Activated naive CD4-positive, alpha-beta T cell (primary cell): ENCODE data around the gene MBNL2.

Experiments used
- DNase-seq, 4 experiments: peaks; one replicate each; lab custom pipeline; 2025; lab: John Stamatoyannopoulos, UW

MBNL2 gene

DNA sequence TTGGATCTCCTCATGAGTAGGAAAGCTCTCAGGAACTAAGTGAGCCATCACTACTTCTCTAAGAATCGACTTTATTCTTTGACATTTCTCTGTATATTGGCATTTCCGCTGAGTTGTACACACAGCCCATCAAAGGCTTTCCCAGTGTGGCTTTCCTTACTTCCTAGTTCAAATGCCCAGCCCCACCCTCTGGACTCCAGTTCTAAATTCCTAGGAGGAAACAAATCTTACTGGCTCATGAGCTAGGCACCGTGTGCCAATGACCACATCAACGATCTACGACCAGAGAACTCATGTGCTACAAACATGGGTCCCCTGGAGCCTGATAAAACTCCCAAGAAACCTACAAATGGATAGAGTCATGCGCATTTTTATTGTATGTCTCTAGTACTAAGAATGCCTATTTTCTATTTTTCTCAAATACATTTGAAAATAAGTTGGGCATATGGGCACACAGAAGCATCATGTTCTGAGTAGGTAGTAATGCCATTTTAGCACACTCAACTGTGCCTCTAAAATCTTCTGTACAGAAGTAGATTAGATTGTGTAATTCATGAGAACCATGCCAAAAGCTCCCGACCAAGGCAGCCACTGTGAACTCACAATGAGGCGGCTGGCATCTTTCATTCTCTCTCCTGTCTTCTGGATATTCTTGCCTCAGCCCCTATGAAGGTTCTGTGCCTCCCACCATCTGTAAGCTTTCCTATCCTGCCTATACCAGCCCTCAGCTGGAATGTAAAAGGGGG is 201.3 kb downstream of the MBNL2 start:
- DNase-seq = no peak

DNA sequence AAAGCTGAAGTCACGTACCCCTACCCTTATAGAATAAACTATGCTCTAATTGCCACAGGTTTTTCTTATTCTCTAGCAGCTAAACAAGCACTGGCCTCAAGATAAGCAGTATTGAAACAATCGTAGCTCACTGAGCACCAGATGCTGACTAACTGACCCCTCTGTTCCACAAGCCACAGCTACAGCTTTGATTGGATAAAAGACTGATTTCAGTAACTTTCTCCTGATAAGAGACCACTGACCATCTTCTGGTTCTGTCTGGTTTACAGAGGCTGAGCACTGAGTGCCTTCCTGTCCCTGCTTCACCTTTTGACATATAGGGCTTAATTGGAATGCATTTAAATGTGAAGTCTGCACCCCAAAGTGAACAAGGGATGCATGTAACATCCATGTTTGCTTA is 203.5 kb downstream of the MBNL2 start:
- no peak for DNase-seq

DNA sequence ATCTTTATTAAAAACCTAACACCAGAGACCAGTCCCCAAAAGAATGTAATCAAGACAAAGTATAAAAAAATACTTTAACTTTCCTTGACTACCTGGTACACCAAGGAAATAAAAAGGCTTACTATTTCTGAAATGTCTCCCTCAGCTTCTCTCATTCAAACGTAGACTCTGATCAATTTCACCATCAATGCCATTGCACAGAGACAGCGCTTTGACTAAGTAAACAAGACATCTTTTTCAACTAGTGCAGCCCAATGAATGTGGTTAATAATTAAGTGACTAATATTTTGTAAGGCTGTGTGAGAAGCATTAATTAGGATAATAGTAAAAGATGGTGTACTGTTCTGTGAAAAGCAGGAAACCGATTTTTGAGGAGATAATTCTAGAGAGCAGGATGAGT is 204.6 kb downstream of the MBNL2 start:
- no peak for DNase-seq

DNA sequence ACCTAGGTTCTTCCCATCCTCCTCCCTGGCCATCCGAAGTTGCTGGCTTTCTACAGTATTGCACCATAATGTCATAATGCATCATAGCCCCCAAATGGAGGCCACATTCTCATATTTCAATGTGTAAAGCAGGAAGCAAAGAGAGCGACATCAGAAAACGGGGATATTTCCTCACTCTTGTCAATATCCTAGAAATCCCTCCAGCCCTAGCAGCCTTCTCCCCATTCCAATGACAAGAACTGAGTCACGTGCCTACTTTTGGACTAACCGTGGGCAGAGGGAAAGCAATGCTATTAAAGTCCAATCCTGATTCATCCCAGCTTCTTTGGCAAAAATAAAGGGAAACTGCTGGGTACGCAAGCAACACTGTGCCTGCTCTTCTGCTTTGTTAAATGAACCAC is 207.5 kb downstream of the MBNL2 start:
- DNase-seq = no peak

DNA sequence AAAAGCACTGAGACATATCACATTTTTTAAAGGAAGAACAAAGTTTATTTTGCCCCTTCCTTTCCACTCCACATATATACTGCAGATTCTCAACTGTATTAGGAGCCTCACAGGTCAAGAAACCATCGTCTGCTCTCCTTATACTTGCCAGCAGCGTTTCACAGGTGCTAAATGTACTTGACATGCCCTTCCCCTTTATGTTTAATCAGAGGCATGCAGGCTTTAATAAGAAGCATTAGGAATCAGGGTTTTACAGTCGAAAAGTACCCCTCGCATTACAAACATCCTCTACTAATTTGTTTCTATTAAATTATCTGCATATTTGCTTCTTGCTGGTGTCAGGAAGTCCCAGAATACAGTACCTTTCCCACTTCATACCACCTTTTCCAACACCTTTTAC is 208.2 kb downstream of the MBNL2 start:
- DNase-seq = no peak

DNA sequence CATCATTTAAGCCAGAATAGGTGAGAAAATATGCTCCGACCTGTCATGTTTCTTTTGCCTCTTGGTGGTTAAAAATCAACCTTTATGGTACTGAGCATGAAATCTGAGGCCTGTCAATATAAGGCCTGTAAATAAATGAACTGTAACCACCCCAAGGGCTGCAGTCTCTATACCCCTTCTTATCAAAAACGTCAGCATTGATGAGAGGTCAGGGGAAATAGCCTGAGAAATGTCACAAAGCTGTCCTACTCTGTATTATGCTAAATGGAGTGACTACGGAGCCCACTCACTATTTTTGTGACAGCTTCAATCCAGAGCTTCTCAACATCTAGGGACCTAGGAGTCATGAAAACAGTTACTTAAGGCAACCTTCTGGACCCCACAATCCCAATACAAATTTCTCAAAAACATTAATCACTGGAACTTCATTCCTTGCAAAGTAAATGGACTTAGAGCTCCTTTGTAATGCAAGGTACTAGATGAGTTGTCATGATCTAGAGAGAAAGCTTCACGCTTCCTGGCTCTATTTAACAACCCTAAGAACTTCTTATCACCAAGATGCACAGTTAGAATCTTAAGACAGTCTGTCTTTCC is 209.1 kb downstream of the MBNL2 start:
- DNase-seq = no peak

DNA sequence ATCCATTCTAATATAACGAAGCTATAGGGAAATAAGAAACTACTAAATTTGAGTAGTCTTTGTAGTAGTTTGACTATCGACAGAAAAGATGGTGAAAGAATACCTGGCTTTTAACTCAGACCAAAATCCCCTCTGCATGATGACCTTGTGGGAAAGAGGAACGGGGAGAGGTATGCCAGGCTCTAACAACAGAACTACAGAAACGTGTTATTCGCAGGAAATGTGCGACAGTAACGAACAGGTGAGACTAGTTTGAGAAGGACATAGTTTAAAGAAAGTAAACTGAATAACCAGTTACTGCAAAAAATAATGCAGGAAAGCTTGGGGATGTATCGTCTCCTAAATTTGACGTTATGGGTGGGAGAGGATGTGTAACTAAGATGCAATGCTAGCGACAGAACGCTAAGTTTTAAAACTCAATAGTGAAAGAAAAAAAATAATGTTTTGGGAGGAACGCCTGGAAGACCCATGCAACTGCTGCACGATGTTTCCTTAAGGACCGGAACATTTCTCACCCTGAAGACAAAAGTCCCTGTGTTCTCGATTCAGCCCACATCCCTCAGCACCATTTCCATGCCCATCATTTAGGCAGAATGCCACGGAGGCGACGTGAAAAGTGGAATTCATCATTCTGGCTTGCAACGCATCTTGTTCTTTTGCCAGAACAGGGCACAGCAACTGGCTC is 210.2 kb downstream of the MBNL2 start:
- DNase-seq = no peak

DNA sequence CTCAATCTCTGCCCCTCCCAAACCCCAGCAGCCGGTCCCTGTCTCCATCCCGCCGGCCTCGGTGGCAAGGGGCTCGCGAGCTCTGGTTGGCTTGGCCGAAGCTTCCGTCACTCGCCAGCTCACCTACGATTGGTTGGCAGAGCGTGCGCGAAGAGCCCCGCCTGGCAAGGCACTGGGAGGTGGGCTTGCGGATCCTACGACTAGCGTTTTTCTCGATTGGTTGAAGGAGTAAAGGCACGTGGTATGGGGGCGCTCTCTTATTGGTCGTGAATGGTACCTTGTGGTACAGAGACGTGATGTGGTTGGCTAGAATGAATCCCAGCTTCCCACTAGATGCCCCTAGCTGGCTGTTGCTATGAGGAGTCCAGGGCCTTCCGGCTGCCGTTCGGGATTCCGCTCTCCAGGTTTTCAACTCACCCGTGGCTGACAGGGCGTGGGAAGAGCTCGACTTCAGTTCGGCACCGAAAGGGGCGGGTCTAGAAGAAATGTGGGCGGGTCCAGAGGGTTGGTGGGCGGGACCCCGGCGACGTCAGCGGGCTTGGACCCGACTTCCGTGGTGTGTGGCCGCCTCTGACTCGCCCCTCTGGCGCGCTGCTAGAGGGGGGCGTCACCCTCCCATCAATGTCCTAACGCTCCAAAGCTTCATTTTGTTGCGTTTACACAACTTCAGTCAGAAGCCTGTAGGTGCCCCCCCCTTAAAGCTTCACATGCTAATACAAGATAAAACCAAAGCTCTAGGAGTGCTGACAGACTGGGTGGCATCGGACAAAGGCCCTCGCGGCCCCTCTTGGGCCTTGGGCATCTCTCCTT is 211.0 kb downstream of the MBNL2 start:
- peak; percentile 92 to 96 (median 96) for DNase-seq

DNA sequence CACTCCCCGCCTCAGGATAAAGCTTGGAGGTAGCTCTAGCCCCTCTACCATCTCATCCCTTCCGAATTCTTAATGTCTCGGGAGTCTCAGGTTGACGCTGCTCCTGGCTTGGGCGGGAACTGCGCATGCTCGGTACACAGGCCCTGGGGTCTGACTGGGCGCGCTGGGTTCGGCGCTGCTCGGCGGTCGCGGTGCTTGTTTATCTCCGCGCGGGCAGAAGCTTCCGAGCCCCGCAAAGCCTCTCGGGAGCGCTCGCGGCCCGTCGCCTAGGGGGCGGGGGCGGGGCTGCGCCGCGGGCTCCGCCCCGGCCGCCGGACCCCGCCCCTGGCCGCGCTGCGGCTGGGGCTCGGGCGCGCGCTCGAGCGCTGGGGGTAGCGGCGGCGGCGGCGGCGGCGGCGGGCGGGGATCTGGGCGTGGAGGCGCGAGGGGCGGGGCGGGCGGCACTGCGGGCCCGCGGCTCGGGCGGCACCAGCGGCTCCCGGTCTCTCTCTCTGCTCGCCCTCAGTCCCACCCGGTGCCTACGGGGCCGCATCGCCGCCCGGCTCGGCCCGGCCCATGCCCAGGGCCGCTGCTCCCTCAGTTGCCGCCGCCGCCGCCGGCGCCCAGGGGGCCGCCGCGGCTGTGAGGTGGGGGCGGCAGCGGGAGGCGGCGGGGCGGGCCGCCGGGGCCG is 211.7 kb downstream of the MBNL2 start, which contains the start of gene RAP2A:
TSS of gene RAP2A (plus strand) at position 443 of the 670 bp plus-strand sequence. CDS start 302 bp downstream, outside the sequence.
- peak; percentile 73 to 94 (median 82) for DNase-seq

DNA sequence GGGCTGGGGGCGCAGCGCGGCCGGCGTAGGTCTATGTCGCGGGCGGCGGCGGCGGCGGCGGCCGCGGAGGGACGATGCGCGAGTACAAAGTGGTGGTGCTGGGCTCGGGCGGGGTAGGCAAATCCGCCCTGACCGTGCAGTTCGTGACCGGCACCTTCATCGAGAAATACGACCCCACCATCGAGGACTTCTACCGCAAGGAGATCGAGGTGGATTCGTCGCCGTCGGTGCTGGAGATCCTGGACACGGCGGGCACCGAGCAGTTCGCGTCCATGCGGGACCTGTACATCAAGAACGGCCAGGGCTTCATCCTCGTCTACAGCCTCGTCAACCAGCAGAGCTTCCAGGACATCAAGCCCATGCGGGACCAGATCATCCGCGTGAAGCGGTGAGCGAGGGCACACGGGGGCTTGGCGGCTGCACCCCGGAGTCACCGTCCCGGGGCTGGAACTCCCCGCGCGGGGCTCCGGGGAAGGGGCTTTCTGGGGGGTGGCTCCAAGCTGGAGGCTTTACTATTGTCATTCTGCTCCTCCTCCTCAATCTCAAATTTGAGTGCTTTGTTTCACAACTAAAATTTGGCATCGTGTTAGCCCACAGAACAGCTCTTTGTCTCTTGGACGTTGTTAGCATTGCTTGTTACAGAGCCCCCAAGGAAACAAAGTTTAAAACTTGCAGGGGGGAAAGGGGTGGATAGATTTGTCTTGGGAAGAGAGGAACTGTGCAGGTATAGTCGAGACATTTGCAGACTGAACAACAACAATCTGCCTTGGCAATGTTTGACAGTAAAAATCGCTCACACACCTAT is 212.5 kb downstream of the MBNL2 start:
- peak; percentile 23 to 43 (median 30) for DNase-seq

DNA sequence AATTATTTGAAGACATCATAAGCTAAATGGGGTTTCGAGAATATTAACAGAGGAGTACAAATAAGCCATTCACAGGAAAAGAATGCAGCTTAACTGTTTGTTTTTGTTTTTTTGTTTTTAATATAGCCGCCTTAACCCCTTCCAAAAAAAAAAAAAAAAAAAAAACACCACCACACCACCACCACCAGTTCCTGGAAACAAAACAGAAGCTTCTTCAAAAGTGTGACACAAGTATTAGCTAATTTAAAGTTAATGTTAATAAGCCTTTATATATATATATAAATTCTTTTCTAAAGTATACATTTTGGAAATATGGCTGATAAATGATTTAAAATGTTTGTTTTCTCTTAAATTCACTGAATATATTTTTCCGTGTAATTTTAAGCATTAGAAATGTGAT is 213.2 kb downstream of the MBNL2 start:
- DNase-seq = no peak

DNA sequence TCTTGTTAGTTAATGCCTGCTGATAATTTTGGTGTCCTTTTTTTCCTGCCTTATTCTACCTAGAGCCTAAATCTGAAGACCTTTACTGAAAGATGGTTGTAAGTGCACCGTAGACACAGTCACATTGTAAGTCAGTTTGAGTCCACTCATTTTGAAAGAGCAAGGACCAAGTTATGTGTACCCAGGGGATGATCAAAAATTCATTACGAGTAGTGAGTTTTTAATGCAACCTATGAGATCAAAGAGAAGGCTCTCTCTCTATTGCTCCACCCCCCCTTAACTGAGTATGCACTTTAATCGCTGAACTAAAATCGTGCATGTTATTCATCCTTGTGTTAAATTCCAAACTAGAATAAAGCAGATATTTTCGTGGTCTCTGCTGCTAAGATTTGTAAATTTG is 213.7 kb downstream of the MBNL2 start:
- no peak for DNase-seq

DNA sequence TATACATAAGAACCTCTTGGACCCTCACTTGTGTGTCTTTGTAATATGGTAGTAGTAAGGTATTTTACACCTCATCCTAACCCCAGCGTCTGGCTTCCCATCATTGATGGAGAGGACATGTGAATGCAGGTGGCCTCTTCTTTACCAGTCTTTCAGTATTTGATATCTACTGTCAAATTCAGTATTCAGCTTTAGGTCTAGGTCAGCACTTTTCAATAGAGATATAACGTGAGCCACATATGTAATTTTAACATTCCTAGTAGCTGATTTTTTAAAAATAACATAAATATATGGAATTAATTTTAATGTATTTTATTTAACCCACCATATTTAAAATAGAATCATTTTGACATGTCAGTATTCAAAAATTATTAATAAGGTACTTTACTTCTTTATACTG is 214.7 kb downstream of the MBNL2 start:
- no peak for DNase-seq

DNA sequence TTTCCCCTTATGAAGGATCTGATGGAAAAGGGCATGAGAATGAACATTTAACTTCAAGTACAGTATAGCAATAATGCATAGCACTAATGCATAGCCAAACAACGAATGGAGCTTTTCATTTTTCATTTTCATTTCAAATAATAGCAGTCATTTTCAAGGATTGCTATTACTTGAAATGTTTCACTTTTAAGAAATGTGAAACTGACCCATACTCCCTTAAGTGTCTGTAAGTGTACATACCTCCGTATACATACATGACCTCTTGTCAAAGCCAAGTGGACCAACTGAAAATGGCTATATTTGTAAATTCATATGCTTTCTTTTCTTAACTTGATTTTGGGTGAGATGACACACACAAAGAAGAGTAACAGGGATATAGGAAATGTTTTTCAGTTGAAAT is 215.6 kb downstream of the MBNL2 start:
- no peak for DNase-seq

DNA sequence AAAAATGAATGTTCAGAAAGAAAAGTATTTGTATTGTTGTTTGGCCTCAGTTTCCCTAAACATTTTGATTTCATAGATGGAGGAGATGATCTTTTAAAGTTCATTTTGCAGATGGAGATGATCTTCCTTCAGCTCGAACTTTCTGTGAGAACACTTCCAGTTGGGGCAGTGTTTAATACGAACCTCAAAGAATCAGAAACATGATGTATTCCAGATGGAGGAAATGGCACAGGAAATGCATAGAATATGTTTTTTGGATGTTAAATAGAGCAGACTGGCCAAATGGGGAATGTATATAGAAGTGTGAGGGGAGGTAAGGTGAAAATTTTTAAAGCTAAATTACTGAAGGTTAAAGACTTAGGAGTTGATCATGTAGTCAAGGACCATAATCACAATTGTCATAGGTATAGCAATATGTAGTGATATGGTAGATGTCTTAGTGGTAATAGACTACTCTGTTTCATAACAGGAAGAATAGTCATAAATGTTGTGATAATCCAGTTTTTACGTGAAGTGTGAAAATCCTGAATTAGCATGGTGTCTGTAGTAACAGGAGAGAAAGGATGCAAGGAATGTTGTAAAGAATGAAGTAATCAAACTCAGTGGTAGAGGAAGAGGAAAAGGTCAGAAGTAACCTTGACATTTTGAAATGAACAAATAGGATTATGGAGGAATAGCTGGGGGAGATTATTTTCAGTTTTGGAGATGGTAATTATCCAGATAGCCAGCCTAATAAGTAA is 216.9 kb downstream of the MBNL2 start:
- no peak for DNase-seq

DNA sequence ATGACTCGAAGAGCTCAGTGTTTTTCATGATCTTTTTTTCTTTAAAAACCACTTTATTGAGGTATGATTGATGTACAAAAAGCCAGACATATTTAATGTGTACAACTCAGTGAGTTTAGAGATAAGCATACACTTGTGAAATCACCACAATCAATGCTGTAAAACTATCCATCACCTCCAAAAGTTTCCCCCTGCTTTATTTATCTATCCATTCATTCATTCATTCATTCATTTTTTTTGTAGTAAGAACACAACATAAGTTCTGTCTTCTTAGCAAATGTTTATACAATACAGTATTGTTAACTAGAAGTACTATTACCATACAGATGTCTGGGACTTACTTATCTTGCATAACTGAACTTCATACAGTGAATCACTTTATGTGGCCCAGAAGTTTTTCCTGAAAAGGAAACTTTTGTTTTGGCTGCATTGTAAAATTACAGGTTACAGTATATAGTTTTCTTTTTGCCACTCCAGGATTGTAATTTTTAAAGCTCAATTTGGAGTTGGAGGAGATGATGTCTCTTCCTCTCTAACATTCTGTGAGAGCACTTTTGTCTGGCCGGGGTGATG is 218.6 kb downstream of the MBNL2 start:
- DNase-seq = no peak

DNA sequence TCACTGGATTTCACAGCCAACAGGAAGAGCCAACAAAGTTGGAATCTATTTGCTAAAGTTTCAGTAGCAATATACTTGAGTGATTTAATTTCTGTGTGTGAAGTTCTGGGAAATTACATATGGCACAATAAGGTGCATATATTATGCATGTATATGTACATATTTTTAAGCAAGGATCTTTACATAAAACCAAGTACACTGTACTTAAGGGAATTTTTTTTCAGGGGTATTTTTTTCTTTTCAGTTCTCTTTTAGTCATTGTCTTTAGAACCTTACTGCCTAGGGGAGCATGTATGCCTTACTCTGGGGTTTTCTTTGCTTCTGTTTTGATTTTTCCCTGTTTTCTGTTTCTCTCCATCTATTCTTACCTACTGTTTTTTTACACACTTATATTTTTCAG is 219.2 kb downstream of the MBNL2 start:
- no peak for DNase-seq
